Measurements from ENCODE around the gene GHRH. TPM values are rescaled to one million over a fixed set of nuclear protein-coding genes. Genes with fewer than 3 reads are reported as not detected.

GHRH gene
- total and polyA plus RNA-seq, 2 of the 4 experiments (the other 2 are of a cell fraction) = not detected

DNA sequence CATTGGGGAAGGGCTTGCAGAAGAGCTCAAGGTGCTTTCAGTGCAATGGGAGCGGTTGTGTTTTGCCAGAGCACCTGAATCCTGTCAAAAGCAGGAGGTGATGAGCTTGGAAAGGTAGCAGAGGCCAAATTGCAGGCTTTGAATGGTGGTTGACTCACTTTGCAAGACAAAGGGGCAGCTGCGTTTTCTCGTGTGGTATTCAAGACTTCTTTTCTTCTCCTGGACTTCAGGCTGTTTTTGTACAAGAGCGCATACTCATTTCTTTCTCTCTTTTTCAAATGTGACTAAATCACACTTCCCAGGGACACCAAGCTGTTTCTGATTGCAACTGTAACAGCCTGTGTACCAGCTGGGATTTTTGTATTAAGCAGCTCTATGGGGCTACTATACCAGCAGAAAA is 32.3 kb downstream of the GHRH start:
- Histone ChIP-seq H3K4me1 (ENCODE audit: control insufficient read depth, insufficient read depth, low read length) (no peaks in the 10 kb centered on the region), H2AK5ac (ENCODE audit: low read depth, low read length) (no peak overlapping the region), H3K9ac (ENCODE audit: low read depth, low read length) (no peak overlapping the region), H3K36me3 (ENCODE audit: control insufficient read depth, insufficient read depth, low read length) (peaks cover 70% of the 10 kb centered on the region), H3K4me3 (ENCODE audit: insufficient read depth, low read depth, low read length) (no peak overlapping the region), H2BK5ac (ENCODE audit: low read depth, low read length, poor library complexity, severe bottlenecking) (no peak overlapping the region), H2BK120ac (ENCODE audit: low read depth, low read length) (no peak overlapping the region), H3K4ac (ENCODE audit: low read depth, low read length) (no peak overlapping the region), H3K23ac (ENCODE audit: low read depth, low read length) (no peak overlapping the region), H3K79me1 (ENCODE audit: low read depth in 1 of 2, low read length in 2 of 2) (peaks cover 7 to 8% of the 10 kb centered on the region in 2 experiments; a peak in 3 of 4 replicates), H3K9me1 (ENCODE audit: insufficient read depth, low read length) (no peaks in the 10 kb centered on the region; the same call in 1 of the 2 replicates), H3K27me3 (ENCODE audit: control insufficient read depth, insufficient read depth, low read length) (no peaks in the 10 kb centered on the region), H3K9me3 (ENCODE audit: control insufficient read depth, insufficient read depth, low read length) (no peaks in the 10 kb centered on the region), H2BK20ac (ENCODE audit: low read depth, low read length) (no peak overlapping the region), H2BK15ac (ENCODE audit: low read depth, low read length) (no peak overlapping the region), H4K91ac (ENCODE audit: insufficient read depth, low read depth, low read length) (no peak overlapping the region), H4K5ac (ENCODE audit: low read depth, low read length) (no peak overlapping the region), H4K20me1 (ENCODE audit: insufficient read depth, low read length) (no peaks in the 10 kb centered on the region), H4K8ac (ENCODE audit: low read depth in 2 of 2, low read length in 2 of 2) (no peak overlapping the region), H2AK9ac (replicated peaks; ENCODE audit: low read depth, low read length, poor library complexity) (no peak overlapping the region), H3K56ac (ENCODE audit: extremely low read depth, insufficient read depth, low read length) (no peak overlapping the region), H3K4me2 (ENCODE audit: low read depth, low read length) (no peak overlapping the region), H3K14ac (replicated peaks; ENCODE audit: low read depth, low read length) (no peak overlapping the region), H3K18ac (ENCODE audit: low read depth, low read length) (no peak overlapping the region), H3K27ac (ENCODE audit: insufficient read depth, low read length) (no peak overlapping the region), H2AFZ (replicated peaks; ENCODE audit: low read length, poor library complexity) (no peak overlapping the region)
- no peak for TF ChIP-seq BHLHE40 (IDR thresholded peaks at IDR 0.05; ENCODE audit: low read depth, low read length)
- WGBS, 2 experiments (ENCODE audit: extremely low coverage in 2 of 2, insufficient read length in 1 of 2) = 100% methylated on average over 1 of the region's 4 CpGs; no CpG with 5 or more reads in 1 of the 2 experiments
- intact Hi-C loops (cut with micrococcal nuclease) (no loop called here), dilution Hi-C loops (cut with HindIII; ENCODE audit: low sequenced_read_pairs, unreplicated experiment) (no loop called here), in situ Hi-C loops (cut with MboI; ENCODE audit: low sequenced_read_pairs) (no loop called here)
- ChIA-PET CTCF (no interaction called here), POLR2A (ENCODE audit: unreplicated experiment) (no interaction called here)
- no peak for ATAC-seq (ENCODE audit: low read depth)
- BruUV-seq (replicated peaks) = no TSS peak
- DNase-seq = no peak

All from IMR-90 (cell line).